Stimulated activated CD8-positive, alpha-beta memory T cell treated with anti-CD3 and anti-CD28 coated beads, Interleukin-12 subunit alpha, Interleukin-12 subunit beta, amount 100 ng/mL, for 4 hours (primary cell): ENCODE data around the gene FAM187B.
"Not testable (repeated sequence)": the region's sequence is repeated elsewhere in the genome, so short reads cannot be mapped to it uniquely, and the experiment has no call there.

Experiments
- DNase-seq: peaks from one replicate; pipeline ENCODE4 v3.0.0-alpha.2; 2020; ENCODE audit warnings: low read depth

FAM187B gene

GRCh38 chr19:35262101-35262761 is 33.7 kb upstream of the FAM187B start:
- no peak for DNase-seq

- no peak for DNase-seq
Observed at GRCh38 chr19:35261356-35262100, 33.0 kb upstream of the FAM187B start.

GRCh38 chr19:35260694-35261304 is 32.3 kb upstream of the FAM187B start:
- no peak for DNase-seq

- DNase-seq, result no peak
Observed at GRCh38 chr19:35257113-35257461, 28.5 kb upstream of the FAM187B start.

- no peak for DNase-seq
Observed at GRCh38 chr19:35256566-35256965, 28.0 kb upstream of the FAM187B start.

GRCh38 chr19:35254341-35255297 is 26.1 kb upstream of the FAM187B start:
- DNase-seq, result no peak

DNA sequence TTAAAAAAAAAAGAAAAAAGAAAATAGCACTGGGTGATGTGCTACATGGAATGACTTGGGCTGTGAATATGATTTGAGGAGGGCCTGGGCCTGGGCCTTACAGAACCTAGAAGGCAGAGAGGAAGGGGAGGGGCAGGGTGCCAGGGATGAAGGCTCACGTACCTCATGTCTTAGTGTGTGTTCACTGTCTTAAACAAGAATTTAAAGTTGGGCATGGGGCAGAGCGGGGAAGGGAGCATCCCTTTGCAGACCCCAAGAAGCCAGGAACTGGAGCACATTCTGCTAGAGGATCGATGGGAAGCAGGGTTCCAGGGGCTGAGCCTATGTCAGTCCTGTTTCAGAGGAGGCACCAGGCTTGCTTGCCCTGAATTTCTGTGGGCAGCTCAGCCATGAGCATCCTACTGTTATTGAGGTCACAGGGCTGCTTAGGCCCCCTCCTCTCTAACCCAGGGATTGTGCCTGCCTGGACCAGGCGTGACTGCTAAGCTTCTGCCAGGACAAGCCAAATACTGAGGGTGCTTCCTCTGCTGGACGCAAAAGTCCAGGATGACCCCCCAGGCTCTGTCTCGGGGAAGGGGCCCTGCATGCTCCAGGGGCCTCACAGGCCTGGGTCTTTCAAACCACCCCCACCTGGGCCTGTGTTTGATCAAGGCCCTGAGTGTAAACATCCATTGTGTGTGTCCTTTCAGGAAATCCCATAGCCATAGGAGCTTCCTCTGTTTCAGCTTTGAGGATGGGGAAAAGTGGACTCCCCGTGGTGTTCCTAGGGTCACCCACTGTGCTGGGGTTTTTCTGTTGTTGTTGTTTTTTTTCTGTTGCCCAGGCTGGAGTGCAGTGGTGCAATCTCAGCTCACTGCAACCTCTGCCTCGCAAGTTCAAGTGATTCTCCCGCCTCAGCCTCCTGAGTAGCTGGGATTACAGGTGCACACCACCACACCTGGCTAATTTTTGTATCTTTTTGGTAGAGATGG is 25.1 kb upstream of the FAM187B start:
- DNase-seq, result no peak

- no peak for DNase-seq
Observed at GRCh38 chr19:35251456-35251855, 22.9 kb upstream of the FAM187B start.

DNA sequence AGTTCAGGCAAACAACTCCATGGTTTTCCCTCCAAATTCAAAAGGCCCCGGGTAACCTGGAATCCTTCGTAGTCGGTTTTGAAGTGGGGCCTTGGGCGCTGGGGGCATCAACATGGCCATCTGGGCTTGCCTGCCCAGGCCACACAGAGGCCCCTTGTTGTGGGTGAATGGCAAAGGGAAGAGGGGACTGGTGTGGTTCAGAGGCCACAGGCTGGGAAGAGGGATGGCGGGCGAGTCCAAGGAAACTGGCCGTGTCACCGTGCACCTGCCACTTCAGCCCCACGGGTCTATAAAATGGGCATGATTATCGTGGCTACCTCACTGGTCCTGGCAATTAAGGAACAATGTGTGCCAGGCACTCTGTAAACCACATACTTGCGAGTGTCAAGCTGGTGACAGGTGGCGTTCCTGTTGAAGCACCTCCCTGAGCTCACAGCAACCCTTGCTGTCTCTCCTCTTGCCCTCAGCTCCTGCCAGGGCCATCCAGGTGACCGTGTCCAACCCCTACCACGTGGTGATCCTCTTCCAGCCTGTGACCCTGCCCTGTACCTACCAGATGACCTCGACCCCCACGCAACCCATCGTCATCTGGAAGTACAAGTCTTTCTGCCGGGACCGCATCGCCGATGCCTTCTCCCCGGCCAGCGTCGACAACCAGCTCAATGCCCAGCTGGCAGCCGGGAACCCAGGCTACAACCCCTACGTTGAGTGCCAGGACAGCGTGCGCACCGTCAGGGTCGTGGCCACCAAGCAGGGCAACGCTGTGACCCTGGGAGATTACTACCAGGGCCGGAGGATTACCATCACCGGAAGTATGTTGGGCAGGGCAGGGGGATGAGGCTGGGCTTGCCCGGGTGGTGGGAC is 21.5 kb upstream of the FAM187B start:
- no peak for DNase-seq

- no peak for DNase-seq
Observed at GRCh38 chr19:35249146-35249847, 20.8 kb upstream of the FAM187B start.

- peak; percentile 61 for DNase-seq
Observed at GRCh38 chr19:35248310-35249145, 20.0 kb upstream of the FAM187B start, which contains the start of gene LSR. Gene LSR (plus strand): TSS chr19:35249002. CDS start chr19:35249023, 21 bp downstream.

- peak; percentile 35 for DNase-seq
Observed at GRCh38 chr19:35247526-35248309, 19.2 kb upstream of the FAM187B start.

- DNase-seq, result no peak
Observed at GRCh38 chr19:35246466-35247092, 18.0 kb upstream of the FAM187B start.

DNA sequence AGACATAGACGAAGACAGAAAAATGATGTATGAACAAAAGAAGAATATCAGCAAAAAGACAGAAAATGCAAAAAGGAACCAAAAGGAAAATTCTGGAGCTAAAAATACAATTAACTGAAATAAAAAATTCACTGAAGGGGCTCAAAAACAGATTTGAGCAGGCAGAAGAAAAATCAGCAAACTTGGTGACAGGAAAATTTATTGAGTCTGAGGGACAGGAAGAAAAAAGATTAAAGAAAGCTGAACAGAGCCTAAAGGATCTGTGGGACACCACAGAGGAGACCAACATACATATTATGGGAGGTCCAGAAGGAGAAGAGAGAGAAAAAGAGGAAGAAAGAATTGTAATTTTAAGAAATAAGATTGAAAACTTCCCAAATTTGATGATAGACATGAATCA is 12.9 kb upstream of the FAM187B start:
- DNase-seq, result no peak

DNA sequence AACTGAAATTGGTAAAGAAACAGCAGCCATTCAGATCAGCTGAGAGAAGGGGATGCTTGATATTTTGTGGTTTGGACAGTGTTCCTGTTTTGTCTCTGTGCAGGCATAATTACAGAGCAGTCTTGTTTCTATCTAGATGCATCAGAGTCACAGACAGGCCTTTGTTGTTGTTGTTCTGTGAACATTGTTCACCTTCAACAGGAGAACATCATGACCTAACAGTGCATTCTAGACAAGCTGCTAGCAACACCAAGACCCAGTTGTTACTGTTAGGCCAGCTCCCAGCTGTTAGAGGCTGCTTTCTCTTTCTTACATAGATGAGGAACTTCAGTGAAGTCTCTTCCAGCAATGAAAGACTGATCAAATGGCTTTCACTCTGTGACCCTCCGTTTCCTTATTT is 11.8 kb upstream of the FAM187B start:
- DNase-seq, result no peak

DNA sequence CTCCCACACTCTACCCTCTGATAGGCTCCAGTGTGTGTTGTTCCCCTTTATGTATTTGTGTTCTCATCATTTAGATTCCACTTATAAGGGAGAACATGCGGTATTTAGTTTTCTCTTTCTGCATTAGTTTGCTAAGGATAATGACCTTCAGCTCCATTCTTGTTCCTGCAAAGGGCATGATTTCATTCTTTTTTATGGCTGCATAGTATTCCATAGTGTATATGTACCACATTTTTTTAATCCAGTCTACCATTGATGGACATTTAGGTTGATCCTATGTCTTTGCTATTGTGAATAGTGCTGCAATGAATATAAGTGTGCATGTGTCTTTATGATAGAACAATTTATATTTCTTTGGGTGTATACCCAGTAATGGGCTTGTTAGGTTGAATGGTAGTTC is 11.1 kb upstream of the FAM187B start:
- DNase-seq, result not testable (repeated sequence)
